Stimulated activated CD4-positive, alpha-beta T cell treated with anti-CD3 and anti-CD28 coated beads, Interleukin-4, amount 100 ng/mL, for 48 hours (primary cell): Measurements from ENCODE around the gene ARHGEF9.
"Not testable (repeated sequence)": the region's sequence is repeated elsewhere in the genome, so short reads cannot be mapped to it uniquely, and the experiment has no call there.

Experiments used
- DNase-seq, 2 donors: peaks; one replicate each; pipeline ENCODE4 v3.0.0-alpha.2; 2020; ENCODE audit warnings: low read depth in 2 of 2

The ARHGEF9 gene

DNA sequence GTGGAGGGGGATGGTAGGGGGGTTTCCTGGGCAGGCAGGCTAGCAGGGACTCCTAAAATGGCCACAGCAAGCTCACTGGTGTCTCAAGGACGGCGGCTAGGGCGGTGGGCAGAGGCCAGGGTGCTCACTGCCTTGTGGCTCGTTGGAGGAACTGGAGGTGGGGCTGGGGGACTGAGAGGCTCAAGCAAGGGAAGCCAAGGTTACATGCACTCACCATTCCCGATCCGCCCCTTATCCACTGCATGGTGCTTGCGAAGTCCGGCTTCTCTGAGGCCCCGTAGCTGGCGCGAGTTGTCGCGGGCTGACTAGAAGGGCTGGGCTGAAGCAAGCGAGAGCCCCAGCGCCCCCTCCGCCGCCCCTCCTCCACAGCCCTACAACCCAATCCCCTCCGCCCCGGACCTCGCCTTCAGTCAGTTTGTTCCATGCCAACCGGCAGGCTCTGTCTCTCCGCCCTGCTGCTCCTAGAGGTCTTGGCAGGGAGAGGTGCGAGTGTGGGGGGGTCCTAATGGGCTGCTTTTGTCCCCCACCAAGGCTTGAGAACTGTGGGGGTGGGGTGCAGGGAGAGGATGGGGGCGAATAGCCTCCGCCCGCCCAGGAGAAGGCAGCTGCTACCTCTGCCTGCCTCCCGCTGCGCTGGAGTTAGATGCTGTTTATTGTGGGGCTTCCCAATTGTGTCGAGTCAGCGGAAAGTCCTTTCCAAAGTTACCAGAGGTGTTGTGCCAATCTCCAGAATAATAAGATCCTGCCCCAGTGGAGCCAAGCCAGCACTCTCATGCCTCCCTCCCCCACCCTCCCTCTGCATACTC lies at the start of gene ARHGEF9:
Gene ARHGEF9 (minus strand): TSS at position 313 of the 806 bp plus-strand sequence. CDS start 69 bp downstream, at position 244.
- DNase-seq: no peak

DNA sequence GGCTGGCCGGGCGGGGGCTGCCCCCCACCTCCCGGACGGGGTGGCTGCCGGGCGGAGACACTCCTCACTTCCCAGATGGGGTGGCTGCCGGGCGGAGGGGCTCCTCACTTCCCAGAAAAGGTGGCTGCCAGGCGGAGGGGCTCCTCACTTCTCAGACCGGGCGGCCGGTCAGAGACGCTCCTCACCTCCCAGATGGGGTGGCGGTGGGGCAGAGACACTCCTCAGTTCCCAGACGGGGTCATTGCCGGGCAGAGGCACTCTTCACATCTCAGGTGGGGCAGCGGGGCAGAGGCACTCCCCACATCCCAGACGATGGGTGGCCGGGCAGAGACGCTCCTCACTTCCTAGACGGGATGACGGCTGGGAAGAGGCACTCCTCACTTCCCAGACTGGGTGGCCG lies 40.4 kb upstream of the ARHGEF9 start:
- DNase-seq: not testable (repeated sequence)

DNA sequence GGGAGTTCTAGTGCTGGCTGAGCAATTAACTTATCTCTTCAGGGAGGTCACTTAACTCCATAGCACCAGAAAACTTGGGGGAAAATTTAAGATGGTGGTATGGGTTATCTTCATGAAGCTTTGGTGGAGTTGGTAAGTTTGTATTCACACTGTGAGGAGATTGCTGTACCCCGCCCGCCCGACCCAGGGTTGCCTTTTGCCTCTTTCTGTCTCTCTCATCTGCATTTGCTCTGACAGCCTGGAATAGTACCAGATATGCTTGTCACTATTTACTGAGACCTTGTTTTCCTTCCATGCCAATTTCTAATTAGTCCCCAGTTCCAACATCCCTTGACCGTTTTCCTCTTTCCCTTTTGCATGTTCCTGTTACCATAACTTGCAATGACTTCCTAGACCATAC lies 33.1 kb upstream of the ARHGEF9 start:
- DNase-seq: no peak

DNA sequence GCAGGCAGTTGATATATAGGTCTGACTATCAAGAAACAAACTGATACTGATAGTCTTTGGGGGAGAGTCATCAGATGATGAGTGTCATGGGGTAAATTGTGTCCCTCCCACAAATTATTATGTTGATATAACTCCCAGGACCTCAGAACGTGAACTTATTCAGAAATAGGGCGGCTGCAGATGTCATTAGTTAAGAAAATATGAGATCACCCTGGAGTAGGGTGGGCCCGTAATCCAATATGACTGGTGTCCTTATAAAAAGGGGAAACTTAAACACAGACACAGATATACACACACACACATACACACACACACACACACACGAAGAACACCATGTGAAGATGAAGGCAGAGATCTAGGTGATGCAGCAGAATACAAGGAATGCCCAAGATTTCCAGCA lies 32.7 kb upstream of the ARHGEF9 start:
- no peak for DNase-seq

DNA sequence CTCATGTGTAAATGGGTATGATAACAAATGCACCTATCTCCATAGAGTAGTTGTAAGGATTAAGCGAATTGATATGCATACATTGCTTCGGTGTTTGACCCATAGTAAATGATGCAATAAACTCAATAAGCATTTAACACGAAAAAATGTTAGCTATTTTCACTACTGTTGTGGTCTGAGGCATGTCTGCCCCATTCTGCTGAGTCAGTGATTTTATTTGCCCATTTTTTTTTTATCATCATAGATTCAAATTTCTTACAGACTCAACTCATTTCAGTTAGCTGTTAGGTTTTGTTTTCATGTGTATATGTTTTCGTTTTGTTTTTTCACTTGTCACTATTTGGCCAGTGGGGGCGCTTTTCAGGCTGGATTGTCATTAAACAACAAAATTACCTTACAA lies 27.8 kb upstream of the ARHGEF9 start:
- no peak for DNase-seq

DNA sequence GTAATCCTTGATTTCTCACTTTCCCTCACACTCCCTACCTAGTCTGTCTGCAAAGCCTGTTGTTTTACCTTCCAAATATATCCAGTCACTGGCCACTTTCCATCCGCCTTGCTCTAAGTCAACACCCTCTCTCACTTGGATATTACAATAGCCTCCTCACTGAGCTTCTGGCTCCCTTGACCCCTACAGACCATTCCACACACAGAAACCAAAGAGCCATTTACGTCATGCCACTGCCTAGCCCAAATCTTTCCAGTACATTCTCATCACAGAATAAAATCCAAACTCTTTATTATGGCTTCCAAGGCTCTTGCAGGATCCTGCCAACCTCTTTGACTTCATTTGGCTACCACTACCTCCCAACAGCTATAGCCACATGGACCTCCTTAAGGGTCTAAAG lies 25.7 kb upstream of the ARHGEF9 start:
- DNase-seq: no peak

DNA sequence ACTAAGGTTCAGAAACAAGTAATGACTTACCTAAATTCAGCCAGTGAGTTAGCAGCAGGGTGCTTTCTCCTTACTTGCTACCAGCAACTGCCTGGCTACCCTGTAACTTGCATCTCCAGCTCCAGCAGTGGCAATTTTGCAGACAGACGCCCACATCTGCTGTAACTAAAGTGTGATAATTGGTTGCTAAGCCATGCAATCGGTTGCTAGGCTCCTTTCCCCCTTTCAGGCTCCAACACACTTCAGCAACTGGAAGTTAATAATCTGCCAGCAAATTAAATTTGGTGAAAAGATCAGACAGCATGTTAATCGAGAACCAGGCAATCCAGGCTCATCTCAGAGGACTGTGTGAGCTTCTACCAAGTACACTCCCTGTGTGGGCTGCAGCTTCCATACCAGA lies 24.2 kb upstream of the ARHGEF9 start:
- no peak for DNase-seq

DNA sequence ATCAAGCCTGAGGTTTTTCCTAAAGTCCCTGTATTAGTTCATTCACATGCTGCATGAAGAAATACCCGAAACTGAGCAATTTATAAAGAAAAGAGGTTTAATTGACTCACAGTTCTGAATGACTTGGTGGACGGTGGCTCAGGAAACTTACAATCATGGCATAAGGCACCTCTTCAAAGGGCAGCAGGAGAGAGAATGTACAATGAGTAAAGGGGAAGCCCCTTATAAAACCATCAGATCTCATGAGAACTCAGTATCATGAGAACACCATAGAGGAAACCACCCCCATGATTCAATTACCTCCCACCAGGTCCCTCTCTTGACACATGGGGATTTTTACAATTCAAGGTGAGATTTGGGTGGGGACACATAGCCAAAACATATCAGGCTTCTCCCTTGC lies 10.4 kb upstream of the ARHGEF9 start:
- not testable (repeated sequence) for DNase-seq

DNA sequence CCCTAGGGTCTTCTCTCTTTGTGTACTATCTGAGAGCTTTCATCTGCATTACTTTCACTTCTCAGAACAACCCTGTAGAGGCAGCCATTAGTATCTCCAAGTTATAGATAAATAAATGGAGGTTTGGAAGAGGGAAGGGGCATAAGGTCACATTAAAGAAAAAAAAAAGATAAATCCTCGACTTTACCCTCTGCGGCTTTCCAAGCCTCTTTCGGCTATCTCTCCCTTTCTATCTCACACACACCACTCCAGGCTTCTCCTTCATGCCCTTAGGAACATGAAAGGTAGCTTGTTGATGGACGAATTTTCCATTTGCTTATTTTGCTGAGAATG lies 660 bp upstream of the ARHGEF9 start:
- no peak for DNase-seq

DNA sequence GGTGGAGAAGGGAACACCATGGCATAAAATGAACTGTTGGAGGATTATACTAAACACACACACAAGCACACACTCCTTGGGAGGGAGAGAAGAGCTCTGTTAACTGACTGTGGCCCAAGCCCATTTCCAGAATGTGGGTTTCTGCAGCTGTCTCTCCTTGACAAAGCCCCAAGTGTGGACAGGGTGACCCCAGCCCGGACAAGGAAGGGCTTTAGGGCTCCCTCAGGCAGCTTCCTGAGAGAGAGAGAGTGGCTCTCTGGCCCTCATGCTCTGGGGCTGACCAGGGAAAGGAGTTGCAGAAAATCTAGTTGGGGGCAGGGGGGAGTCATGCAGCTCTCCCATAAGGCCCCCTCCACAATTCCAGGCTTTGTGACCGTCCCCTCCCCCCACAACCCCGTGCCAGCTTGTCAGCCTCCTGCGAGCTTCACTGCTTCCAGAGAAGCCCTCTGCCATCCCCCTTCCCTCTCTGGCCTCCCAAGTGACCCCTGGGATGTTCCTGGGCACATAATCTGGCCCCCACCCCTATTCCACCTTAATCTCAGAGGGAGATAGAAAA lies 590 bp downstream of the ARHGEF9 start:
- no peak for DNase-seq

DNA sequence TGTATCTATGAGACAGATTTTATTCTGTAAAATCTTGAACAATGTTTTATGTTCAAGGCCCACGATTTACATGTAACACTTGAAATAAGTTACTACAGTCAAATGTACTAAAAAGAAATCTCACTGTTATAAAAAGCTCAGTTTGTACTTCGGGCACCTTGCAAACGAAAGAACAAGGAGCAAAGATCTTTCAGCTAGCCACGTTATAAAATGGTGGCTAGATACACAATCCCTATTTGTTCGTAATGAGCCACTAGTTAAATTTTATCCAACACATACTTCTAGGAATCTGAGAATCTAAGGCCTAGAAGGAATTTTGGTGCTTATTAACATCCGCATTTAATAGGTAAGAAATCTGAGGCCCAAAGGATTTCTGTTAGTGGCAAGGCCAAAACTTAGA lies 2.5 kb downstream of the ARHGEF9 start:
- no peak for DNase-seq

DNA sequence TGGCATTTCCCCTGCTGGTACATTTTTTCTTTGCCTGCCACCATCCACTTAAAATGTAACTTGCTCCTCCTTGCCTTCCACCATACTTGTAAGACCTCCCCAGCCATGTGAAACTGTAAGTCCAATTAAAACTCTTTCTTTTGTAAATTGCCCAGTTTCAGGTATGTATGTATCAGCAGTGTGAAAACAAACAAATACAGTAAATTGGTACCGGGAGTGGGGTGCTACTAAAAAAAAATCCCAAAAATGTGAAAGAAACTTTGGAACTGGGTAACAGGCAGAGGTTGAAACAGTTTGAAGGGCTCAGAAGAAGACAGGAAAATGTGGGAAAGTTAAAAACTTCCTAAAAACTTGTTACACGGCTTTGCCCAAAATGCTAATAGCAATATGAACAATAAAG lies 16.3 kb downstream of the ARHGEF9 start:
- DNase-seq: no peak

DNA sequence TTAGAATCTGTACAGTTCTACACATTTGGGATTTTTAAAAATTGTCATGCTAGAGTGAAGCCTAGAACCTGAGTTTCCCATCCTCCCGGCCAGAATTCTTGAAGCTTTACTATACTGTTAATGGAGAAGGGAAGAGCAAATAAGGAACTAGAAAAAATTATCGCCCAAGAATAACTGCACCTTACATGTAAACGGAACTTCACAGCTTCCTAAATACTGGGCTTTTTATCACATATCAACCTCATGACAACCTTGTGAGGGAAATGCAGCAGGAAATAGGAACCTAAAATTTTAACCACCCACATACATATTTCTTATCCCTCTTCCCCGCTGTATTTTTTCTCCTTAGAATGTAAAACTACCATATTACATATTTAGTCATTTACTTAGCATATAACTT lies 19.3 kb downstream of the ARHGEF9 start:
- no peak for DNase-seq

DNA sequence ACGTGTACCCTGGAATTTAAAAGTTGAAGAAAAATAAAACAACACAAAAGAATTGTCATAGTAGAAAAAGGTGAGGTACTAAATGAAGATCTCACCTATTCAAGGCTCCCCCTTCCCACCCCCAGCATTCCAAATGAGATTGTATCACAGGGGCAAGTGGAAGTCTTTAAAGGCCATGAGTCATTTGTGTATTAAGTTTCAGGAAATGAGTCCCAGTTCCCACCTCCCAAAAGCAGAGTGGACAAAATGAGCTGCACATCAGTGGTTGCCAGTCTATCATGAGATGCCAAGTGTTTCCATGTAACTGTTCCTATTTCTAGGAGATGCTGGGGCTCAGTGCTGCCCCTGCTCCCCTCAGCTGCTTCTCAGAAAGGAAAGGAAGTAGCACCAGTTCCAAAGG lies 20.1 kb downstream of the ARHGEF9 start:
- no peak for DNase-seq

DNA sequence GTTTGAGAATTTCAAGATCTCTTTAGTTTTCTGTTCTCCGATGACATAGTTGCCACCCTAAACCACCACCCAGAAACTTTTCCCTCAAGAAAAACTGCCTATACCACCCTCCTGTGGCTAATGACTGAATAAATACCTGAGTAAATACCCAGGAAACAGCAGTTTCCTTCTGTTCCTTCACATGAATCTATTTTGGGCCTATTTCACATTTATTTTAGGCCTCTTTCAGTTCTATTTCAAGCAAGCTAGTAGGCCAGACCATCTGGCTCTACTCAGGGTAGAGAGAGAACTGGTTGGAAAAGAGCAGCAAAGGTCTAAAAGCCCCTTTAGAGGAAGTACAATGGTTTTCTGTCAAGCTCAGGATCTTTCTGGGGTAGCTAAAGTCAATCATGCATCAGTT lies 23.4 kb downstream of the ARHGEF9 start:
- DNase-seq: no peak

DNA sequence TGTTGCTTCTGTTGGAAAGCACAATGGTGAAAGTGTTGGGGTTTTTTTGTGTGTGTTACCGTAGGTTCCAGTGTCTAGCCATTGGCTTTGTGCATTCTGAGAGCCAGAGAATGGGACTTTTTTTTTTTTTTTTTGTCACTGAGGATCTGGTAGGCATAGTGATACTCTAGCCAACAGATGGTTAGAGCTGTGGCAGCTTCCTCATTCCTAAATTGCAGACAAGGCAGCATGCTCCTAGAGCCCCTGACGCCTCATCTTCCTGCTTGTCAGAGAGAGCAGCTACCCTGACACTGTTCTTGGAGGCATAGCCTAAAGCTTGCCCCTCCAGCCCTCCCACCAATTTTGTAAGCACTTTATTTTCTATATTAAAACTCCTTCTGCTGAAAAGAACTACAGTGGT lies 27.0 kb downstream of the ARHGEF9 start:
- DNase-seq: no peak

DNA sequence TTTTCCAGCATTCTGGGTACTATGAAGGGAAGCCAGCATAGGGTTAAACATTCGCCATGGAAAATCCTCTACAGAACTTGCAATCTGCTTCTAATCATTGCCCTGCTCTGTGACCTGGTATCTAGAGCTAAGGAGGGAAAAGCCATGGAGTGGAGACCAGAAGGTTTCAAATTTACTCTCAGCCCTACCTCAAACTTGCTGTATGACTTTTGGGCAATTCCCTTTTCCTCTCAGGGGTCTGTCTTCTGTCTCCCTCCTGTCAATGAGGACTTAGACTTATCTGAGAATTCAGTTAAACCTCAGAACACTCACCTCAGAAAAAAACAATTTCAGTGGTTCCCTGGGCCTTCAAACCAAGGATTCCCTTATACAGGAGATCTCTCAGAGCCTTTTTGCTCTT lies 29.1 kb downstream of the ARHGEF9 start:
- no peak for DNase-seq

DNA sequence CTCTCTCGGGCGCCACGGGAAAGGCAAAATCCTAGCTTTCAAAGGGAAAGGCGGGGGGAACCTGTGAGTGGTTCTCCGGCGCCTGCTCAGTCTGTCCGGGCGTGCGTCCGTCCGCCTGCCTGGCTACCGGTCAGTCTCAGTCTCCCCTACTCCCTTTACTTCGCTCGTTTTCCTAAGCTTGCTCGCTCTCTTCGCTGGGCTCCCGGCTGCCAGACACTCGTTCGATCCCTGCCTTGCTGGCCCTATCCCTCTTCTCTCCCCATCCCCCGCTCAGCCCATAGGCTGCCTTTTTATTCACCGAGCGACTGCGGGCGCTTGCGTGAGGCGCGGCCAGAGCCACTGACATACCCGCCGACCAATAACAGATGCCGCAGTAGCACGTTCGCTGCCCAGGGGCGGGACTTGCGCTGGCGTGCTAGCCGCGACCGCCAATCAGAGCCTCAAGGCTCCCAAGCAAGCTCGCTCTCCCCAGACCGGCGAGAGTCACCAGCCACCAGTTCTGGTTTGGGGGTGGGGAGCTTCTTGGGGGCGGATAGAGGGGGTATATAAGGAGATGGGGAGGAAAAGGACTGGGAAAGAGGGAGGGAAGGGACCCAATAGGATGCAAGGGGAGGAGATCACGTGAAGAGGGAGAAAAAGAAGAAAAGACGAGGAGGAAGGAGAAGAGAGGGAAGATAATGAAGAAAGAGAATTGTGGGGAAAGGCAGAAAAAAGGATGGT lies 30.0 kb downstream of the ARHGEF9 start:
- peak; percentile 59 to 78 for DNase-seq

DNA sequence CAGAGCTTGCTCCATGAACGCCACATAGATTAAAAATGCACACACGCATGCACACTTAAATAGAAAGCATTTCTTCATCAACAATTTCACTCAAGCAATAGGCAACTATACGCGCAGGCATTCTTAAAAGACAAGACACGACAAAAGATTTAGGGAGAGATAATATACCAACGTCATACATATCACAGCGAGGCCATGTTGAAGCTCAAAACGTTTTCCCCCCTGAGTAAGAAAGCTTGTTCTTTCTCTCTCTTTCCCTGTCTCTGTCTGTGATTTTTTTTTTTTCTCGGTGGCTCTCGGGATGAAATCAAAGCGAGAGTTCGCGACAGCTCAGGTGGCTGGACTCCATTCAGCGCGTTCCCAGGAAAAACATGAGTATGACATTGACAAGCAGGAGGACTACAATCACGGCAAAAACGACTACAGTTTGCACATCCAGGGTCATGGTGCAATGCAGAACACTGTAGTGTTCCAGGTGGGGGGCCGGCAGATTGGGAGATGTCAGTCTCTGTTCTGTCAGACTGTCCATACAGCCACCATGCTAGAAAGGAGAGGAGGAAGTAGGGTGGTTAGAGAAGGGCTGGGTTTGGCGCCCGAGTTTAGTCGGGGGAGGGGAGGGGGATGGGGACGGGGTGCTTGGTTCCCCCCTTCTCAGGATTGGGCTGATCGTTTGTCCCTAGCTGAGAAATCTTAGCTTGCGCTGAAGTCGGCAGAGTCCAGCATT lies 30.7 kb downstream of the ARHGEF9 start:
- DNase-seq: peak in 1 of 2 donors; percentile 5

DNA sequence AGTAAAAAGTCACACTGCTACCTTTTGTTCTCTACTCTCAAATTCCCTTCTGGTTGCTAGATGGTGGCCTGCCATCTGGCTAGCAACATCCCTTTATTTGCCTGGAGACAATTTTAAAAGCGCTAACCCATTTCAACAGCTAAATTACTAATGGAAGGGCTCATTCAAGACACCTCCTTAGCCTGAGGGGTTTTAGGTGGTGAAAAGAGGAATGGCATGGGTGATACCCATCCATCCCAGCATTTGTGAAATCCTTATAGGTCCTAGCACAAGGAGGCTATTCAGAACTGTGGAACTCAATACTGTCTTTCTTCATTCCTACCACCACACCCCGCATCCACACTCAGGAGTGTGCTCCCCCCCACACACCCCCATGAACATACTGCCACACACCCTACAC lies 33.5 kb downstream of the ARHGEF9 start:
- no peak for DNase-seq

DNA sequence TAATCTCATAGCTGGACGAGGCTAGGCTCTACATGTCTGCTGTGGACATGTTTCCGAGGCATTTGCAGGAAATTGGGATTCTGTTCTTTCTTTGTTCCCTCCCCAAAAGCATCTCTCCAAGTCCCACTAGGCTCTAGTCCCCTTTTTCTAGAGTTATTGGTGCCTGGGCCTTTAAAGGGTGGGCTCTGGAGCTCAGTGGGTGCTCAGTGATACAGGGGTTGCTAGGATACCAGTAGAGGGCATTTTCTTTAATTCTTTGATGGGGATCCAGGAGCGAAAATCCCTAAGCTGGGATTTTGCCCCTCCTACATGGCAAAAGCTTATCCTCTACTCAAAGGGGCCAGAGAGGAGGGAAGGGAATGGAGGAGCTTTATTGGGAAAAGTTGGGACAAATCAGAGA lies 34.2 kb downstream of the ARHGEF9 start:
- no peak for DNase-seq

DNA sequence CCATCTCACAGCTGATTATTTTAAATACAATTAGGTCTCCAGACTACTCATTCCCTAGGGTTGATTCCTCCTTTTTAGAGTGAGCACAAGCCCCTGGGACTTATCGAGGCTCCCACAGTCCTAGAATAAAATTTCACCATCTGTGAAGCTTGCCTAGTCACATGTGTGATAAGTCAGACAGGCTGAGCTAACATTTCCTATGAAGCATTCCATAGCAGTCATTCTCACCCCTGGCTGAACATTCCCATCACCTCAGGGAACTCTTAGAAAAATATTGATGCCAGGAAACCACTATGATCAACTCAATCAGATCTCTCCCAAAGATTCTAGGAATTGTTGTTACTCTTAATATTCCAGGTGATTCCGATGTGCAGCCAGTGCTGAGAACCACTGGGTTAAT lies 37.7 kb downstream of the ARHGEF9 start:
- DNase-seq: no peak

DNA sequence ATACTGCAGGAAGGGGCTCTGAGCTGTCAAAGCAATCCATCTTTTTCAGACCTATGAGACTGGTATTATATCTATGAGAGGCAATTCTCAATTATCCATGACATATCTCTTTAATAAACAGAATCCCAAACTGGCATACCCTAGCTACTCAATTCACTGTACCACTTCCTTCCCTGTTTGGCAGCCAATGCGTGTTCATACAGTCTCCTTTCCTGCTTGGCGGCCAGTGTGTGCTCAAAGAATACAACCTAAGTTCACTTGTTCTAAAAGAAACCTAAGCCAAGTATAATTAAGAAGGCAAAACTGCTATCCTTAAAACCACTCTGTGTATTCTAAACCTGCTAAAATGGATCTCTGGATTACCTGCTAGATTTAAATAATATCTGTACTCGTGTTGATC lies 38.3 kb downstream of the ARHGEF9 start:
- DNase-seq: no peak
